Uterus (tissue), 2 donors: ENCODE measurements around the gene ITPR2.

Source experiments
- POLR2A ChIP-seq, 2 donors: fragments of 450-650 bp; IDR thresholded peaks; one replicate each; pipeline ENCODE4 v1.6.1; 2016; ENCODE audit warnings: antibody characterized with exemption in 2 of 2, mild to moderate bottlenecking in 1 of 2, moderate library complexity in 1 of 2
- TF ChIP-seq, protein P1 (sequence below), 4 experiments: fragments of 200-600 bp in 2 of 4; fragments of 450-650 bp in 2 of 4; sonication (generic) in 2 of 4; IDR thresholded peaks; one replicate each; pipeline ENCODE4 v1.5.1; 2016 to 2019; ENCODE audit warnings: antibody characterized with exemption in 4 of 4, mild to moderate bottlenecking in 2 of 4, moderate library complexity in 1 of 4

DNA sequence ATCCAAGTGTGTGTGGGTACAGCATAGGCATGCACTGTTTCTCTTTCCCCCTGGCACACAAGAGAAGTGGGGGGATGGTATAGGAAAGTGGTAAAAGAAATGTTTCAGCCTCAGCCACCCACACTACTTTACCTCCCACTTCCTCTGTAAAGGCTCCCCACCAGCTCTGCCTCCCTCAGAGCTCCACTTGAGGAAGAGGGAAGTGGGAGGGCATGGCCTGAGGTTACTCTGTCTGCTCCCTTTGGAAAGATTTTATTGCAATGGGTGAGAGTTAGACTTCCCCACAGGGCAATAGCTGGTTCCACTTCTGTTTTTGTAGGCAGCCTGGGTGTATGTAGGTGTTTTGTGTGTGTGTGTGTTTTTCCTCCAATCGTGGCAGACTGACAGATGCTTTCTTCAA lies 492.3 kb downstream of the ITPR2 start:
- TF ChIP-seq, protein P1, sequence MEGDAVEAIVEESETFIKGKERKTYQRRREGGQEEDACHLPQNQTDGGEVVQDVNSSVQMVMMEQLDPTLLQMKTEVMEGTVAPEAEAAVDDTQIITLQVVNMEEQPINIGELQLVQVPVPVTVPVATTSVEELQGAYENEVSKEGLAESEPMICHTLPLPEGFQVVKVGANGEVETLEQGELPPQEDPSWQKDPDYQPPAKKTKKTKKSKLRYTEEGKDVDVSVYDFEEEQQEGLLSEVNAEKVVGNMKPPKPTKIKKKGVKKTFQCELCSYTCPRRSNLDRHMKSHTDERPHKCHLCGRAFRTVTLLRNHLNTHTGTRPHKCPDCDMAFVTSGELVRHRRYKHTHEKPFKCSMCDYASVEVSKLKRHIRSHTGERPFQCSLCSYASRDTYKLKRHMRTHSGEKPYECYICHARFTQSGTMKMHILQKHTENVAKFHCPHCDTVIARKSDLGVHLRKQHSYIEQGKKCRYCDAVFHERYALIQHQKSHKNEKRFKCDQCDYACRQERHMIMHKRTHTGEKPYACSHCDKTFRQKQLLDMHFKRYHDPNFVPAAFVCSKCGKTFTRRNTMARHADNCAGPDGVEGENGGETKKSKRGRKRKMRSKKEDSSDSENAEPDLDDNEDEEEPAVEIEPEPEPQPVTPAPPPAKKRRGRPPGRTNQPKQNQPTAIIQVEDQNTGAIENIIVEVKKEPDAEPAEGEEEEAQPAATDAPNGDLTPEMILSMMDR (IDR thresholded peaks at IDR 0.05): no peak
- no peak for TF ChIP-seq POLR2A (IDR thresholded peaks at IDR 0.05)
